SK-N-MC (cell line): Measurements from ENCODE around the gene APPL1.
A peak's percentile ranks its signal among the peaks of the same experiment; 100 is the strongest.

Experiments
- DNase-seq: peaks from one replicate; pipeline ENCODE4 v3.0.0-alpha.2; 2011; ENCODE audit warnings: low read depth, low spot score
- H3K27ac ChIP-seq: fragments of 200-600 bp; sonication (generic); 2 replicates; pipeline ENCODE4 v1.5.1; 2016; ENCODE audit warnings: mixed run types
- H3K36me3 ChIP-seq: fragments of 200-600 bp; sonication (generic); 2 replicates; pipeline ENCODE4 v1.6.1; 2017; ENCODE audit warnings: antibody characterized with exemption, low read length, mixed read lengths; ENCODE audit not compliant: insufficient read depth
- H3K4me3 ChIP-seq: fragments of 200-600 bp; sonication (generic); 2 replicates; pipeline ENCODE4 v1.5.1; 2016
- H3K9ac ChIP-seq: fragments of 200-600 bp; sonication (generic); 2 replicates; pipeline ENCODE4 v1.8.0; 2017; ENCODE audit warnings: mixed run types, mixed read lengths; ENCODE audit not compliant: insufficient read length
- H3K9me3 ChIP-seq: fragments of 200-600 bp; sonication (generic); 2 replicates; pipeline ENCODE4 v1.6.1; 2017; ENCODE audit warnings: low read depth, mild to moderate bottlenecking, antibody characterized with exemption, low read length, moderate library complexity, mixed read lengths
- EZH2 ChIP-seq: fragments of 200-600 bp; sonication (generic); IDR thresholded peaks from one replicate; pipeline ENCODE4 v1.6.1; 2017; ENCODE audit warnings: antibody characterized with exemption
- FOXP2 ChIP-seq: optimal IDR thresholded peaks from 2 replicates; pipeline ENCODE3; 2011; ENCODE audit warnings: mild to moderate bottlenecking, moderate library complexity; ENCODE audit not compliant: insufficient read depth; ENCODE audit errors: extremely low read length, control extremely low read depth
- POLR2AphosphoS5 ChIP-seq: IDR thresholded peaks from 2 replicates; pipeline ENCODE4 v1.6.1; 2012; ENCODE audit warnings: mild to moderate bottlenecking, low read depth, low read length, borderline replicate concordance

The APPL1 gene, protein sequence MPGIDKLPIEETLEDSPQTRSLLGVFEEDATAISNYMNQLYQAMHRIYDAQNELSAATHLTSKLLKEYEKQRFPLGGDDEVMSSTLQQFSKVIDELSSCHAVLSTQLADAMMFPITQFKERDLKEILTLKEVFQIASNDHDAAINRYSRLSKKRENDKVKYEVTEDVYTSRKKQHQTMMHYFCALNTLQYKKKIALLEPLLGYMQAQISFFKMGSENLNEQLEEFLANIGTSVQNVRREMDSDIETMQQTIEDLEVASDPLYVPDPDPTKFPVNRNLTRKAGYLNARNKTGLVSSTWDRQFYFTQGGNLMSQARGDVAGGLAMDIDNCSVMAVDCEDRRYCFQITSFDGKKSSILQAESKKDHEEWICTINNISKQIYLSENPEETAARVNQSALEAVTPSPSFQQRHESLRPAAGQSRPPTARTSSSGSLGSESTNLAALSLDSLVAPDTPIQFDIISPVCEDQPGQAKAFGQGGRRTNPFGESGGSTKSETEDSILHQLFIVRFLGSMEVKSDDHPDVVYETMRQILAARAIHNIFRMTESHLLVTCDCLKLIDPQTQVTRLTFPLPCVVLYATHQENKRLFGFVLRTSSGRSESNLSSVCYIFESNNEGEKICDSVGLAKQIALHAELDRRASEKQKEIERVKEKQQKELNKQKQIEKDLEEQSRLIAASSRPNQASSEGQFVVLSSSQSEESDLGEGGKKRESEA

DNA sequence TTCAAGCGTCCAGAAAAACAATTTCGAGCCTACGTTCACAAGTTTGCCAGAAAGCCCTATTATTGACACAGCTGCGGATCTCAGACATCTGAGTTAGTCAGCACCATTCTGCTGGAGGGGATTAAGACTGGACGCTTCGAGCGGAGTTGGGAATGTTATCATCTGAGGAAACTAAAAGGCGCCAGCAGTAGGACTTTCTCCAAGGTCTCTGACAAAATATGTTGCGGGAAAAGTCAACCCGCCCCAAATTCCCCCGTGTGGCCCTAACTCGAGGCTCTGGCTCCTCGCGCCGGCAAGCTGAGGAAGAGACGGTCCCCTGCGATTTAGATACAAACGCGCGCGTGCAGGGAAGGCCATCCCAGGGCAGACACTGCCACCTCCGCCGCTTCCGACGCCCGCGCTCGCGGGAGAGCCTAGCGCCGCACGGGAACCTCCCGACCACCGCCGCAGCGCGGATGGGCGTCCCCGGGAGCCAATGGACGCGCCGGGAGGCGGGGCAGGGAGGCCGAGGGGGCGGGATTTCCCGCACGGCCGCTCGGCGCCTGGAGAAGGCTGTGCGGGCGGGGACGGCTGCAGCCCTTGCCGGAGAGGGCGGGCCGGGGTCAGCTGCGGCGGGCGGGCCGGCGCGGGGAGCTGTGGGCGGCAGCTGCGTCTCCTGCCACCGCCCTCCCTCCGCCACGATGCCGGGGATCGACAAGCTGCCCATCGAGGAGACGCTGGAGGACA, at the start of gene APPL1:
TSS of gene APPL1 (plus strand) at position 526 of the 726 bp plus-strand sequence. CDS start at position 681, 155 bp downstream.
- Histone ChIP-seq H3K4me3 (peak within 1 kb of the TSS; percentile 90), H3K27ac (no peak within 1 kb of the TSS), H3K9ac (peak within 1 kb of the TSS; percentile 65), H3K36me3 (no peaks in the 10 kb centered on the region), H3K9me3 (no peaks in the 10 kb centered on the region)
- TF ChIP-seq POLR2AphosphoS5 (peak; percentile 90), FOXP2 (no peak), EZH2 (no peak)
- no peak for DNase-seq

DNA sequence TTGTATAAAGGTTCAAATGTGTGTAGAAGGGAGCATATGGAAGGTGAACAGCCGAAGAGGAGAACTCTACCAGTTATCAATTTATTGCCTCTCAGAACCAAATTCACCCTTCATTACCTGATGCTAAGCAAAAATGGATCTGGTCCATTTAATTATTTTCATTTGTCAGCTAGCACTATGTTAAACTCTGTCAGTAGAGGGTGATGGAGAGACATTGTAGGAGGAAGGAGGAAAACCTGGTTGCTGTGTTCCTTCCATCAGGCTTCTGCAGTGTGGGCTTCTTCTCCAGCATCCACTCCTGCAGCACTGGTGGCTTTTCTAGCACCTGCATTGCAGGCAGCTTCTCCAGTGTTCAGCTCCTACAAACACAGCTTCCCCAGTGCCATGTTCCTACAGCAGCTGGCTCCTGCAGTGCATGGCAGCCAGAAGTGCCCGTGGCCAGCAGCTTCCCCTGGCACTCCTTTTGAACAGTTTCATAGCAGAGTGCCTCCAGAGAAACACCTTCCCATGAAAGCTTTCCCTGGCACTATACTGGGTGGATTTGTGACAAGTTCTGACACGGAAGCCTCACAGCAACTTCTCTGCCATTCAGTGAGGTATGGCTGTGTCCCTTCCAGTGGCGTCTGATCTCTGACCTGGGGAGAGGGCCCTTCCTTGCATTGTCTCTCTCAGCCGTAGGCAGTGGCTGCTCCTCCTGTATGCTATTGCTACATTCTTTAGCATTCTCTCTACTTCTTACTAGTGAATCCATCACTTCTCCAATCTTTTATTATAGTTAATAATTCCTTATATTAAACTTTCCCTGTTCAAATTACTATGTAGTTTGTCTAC, 47.7 kb upstream of the APPL1 start:
- no peak for TF ChIP-seq FOXP2
- no peak for TF ChIP-seq EZH2
- Histone ChIP-seq H3K27ac (no peak overlapping the region), H3K36me3 (no peaks in the 10 kb centered on the region), H3K9ac (no peak overlapping the region), H3K4me3 (no peak overlapping the region), H3K9me3 (no peaks in the 10 kb centered on the region)
- no peak for DNase-seq

DNA sequence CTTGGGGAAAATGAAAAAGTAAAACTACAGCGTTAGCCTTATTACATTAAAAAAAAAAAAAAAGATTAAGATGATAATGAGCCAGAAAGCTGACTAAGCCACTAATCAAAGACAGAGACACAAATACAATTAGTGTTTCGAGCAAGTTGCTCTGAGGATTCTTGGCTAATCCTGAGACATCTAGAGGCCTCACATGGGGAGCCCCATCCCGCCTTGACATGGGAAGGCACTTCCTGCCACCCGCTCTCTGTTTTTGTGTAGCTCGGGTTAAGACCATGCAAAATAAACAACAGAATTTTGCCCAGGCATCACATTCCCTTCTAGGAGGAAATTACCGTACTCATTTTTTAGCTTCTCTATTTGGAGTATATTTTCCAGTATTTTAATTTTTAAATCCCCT, 43.0 kb upstream of the APPL1 start:
- no peak for TF ChIP-seq FOXP2
- no peak for TF ChIP-seq POLR2AphosphoS5
- TF ChIP-seq EZH2, result no peak

DNA sequence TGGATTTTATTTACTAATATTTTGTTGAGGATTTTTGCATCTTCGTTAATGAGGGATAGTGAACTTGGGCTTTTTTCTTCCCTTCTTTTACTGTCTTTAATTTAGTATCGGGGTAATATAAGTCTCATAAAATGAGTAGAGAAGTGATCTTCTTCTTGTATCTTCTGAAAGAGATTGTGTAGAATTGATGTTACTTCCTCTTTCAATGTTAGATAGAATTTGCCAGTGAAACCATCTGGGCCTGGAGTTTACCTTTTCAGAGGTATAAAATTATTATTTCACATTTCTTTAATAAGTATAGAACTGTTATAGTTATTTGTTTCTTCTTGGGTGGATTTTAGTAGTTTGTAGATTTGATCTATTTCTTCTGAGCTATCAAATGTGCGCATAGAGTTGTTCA, 35.5 kb upstream of the APPL1 start:
- DNase-seq, result no peak
- no peak for TF ChIP-seq EZH2
- no peak for TF ChIP-seq POLR2AphosphoS5
- no peak for TF ChIP-seq FOXP2
- Histone ChIP-seq H3K36me3 (no peaks in the 10 kb centered on the region), H3K9me3 (no peaks in the 10 kb centered on the region), H3K9ac (no peak overlapping the region), H3K27ac (no peak overlapping the region), H3K4me3 (no peak overlapping the region)

More for the DNA sequence above, 43.0 kb upstream of the APPL1 start:
- no peaks in the 10 kb centered on the region for H3K36me3 ChIP-seq
- peak overlapping the region; percentile 52 for H3K4me3 ChIP-seq
- peak overlapping the region; percentile 35; the same call in 1 of the 2 replicates for H3K27ac ChIP-seq
- no peak for DNase-seq
- H3K9ac ChIP-seq, result no peak overlapping the region
- H3K9me3 ChIP-seq, result no peaks in the 10 kb centered on the region

DNA sequence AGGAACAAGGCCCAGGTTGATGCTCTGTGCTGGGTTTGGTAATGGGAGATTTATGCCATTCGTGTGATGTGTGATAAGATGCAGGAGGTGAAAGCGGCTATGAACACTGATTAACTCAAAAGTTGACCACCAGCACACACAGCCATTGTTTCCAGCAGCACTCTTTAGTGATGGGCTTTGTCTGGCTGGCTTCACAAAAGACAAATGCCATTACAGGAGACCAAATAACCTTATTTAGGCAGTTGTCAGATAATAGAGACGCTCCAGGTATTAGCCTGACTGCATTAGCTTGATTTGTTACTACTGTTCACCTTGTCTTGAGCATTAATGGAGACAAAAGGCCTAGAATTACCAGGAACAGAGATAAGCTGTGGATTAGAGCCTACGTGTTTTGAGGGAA, 32.9 kb upstream of the APPL1 start:
- no peaks in the 10 kb centered on the region for H3K36me3 ChIP-seq
- H3K9me3 ChIP-seq, result no peaks in the 10 kb centered on the region
- H3K4me3 ChIP-seq, result no peak overlapping the region
- no peak for DNase-seq
- TF ChIP-seq POLR2AphosphoS5 (no peak), FOXP2 (no peak), EZH2 (no peak)
- no peak overlapping the region for H3K9ac ChIP-seq
- no peak overlapping the region for H3K27ac ChIP-seq

DNA sequence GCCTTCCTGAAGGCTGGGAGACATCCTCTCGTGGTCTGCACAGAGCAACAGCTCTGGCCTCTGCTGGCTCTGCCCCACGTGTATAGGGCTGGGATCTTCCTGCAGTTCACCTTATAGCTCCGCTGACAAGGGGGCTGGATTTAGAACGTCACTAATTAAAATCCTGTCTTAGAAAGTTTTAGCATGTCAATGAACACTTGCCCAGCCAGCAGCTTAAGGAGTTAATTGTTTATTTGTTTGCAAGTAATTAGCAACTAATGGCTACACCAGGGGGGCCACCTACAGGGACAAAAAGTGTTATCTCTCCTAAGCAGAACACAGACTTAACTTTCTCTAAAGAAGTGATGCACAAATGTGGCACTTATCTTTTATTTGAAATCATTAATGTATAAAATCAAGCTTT, 27.6 kb upstream of the APPL1 start, which contains the start of gene HESX1:
TSS of gene HESX1 (minus strand) at position 84 of the 403 bp plus-strand sequence. CDS start at position 24, 60 bp downstream.
- H3K9me3 ChIP-seq, result no peaks in the 10 kb centered on the region
- no peak within 1 kb of the TSS for H3K4me3 ChIP-seq
- TF ChIP-seq POLR2AphosphoS5, result no peak
- no peak for TF ChIP-seq EZH2
- TF ChIP-seq FOXP2, result no peak
- DNase-seq, result no peak
- no peak within 1 kb of the TSS for H3K9ac ChIP-seq
- H3K27ac ChIP-seq, result no peak within 1 kb of the TSS
- no peaks in the 10 kb centered on the region for H3K36me3 ChIP-seq

DNA sequence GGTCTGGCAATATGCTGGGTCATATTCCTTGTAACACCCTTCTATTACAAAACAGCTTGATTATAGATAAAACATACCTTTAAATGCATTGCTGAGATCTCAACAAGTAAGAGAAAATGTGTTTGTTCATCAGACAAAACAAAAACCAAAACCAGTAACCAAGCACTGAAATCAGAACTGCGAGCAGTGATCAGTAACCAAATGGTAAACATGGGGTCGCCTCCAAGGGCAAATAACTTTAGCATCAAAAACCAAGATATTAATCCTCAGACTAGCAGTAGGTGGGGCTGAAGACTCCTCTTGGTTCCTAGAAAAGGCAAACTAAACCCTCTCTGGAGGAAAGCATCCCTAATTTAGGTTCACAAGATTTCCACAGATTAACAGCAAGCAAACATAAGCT, 21.1 kb upstream of the APPL1 start:
- H3K36me3 ChIP-seq, result no peaks in the 10 kb centered on the region
- no peak overlapping the region for H3K27ac ChIP-seq
- no peak overlapping the region for H3K9ac ChIP-seq
- no peaks in the 10 kb centered on the region for H3K9me3 ChIP-seq
- no peak for DNase-seq
- no peak for TF ChIP-seq EZH2
- no peak for TF ChIP-seq FOXP2
- no peak for TF ChIP-seq POLR2AphosphoS5
- no peak overlapping the region for H3K4me3 ChIP-seq
